ENCODE measurements around the gene DGKE.

DNA sequence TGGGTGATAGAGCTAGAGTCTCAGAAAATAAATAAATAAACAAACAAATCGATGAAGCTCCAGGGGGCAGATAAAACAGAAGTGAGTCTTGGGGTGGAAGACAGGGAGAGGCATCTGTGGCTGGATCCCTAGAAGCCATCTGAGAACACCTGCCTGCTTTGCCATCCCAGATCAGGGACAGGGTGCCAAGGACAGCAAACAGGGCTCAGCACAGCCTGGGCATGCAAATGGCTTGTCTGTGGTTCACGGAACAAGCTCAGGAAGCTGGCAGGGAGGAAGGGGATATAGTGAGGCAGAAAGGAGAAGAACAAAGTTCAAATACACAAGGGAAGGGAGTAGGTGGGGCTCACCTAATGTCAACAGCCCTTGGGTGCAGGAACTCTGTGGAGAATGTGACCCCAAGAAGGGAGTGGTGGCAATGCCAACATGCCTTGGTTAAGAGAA lies 52.4 kb downstream of the DGKE start:
- TF ChIP-seq, protein P1, sequence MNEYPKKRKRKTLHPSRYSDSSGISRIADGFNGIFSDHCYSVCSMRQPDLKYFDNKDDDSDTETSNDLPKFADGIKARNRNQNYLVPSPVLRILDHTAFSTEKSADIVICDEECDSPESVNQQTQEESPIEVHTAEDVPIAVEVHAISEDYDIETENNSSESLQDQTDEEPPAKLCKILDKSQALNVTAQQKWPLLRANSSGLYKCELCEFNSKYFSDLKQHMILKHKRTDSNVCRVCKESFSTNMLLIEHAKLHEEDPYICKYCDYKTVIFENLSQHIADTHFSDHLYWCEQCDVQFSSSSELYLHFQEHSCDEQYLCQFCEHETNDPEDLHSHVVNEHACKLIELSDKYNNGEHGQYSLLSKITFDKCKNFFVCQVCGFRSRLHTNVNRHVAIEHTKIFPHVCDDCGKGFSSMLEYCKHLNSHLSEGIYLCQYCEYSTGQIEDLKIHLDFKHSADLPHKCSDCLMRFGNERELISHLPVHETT (tag by site-specific recombination; IDR thresholded peaks at IDR 0.05): no peak
- TF ChIP-seq, protein P2, sequence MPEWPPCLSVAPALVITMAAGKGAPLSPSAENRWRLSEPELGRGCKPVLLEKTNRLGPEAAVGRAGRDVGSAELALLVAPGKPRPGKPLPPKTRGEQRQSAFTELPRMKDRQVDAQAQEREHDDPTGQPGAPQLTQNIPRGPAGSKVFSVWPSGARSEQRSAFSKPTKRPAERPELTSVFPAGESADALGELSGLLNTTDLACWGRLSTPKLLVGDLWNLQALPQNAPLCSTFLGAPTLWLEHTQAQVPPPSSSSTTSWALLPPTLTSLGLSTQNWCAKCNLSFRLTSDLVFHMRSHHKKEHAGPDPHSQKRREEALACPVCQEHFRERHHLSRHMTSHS (tag by site-specific recombination; IDR thresholded peaks at IDR 0.05): no peak
- TF ChIP-seq, protein P3, sequence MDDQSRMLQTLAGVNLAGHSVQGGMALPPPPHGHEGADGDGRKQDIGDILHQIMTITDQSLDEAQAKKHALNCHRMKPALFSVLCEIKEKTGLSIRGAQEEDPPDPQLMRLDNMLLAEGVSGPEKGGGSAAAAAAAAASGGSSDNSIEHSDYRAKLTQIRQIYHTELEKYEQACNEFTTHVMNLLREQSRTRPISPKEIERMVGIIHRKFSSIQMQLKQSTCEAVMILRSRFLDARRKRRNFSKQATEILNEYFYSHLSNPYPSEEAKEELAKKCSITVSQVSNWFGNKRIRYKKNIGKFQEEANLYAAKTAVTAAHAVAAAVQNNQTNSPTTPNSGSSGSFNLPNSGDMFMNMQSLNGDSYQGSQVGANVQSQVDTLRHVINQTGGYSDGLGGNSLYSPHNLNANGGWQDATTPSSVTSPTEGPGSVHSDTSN (CRISPR knock-in tag; IDR thresholded peaks at IDR 0.05): no peak
- TF ChIP-seq, protein P4, sequence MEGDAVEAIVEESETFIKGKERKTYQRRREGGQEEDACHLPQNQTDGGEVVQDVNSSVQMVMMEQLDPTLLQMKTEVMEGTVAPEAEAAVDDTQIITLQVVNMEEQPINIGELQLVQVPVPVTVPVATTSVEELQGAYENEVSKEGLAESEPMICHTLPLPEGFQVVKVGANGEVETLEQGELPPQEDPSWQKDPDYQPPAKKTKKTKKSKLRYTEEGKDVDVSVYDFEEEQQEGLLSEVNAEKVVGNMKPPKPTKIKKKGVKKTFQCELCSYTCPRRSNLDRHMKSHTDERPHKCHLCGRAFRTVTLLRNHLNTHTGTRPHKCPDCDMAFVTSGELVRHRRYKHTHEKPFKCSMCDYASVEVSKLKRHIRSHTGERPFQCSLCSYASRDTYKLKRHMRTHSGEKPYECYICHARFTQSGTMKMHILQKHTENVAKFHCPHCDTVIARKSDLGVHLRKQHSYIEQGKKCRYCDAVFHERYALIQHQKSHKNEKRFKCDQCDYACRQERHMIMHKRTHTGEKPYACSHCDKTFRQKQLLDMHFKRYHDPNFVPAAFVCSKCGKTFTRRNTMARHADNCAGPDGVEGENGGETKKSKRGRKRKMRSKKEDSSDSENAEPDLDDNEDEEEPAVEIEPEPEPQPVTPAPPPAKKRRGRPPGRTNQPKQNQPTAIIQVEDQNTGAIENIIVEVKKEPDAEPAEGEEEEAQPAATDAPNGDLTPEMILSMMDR (tag by site-specific recombination; IDR thresholded peaks at IDR 0.05): no peak

All from HEK293 (cell line).